Kidney epithelial cell (primary cell): ENCODE data around the gene SKAP1. TPM values are rescaled to one million over a fixed set of nuclear protein-coding genes. Genes with fewer than 3 reads are reported as not detected.

Experiments
- DNase-seq: peaks from one replicate; pipeline ENCODE4 v3.0.0-alpha.2; 2010; ENCODE audit warnings: low read depth
- H3K27me3 ChIP-seq: 2 replicates; pipeline ENCODE4 v1.6.0; 2011; ENCODE audit warnings: low read length; ENCODE audit not compliant: control insufficient read depth, insufficient read depth
- H3K36me3 ChIP-seq: 2 replicates; pipeline ENCODE4 v1.5.1; 2011; ENCODE audit warnings: low read length; ENCODE audit not compliant: control insufficient read depth, insufficient read depth
- H3K4me3 ChIP-seq: 2 replicates; pipeline ENCODE4 v1.5.1; 2011; ENCODE audit warnings: low read depth, mild to moderate bottlenecking, control low read depth, low read length
- total RNA-seq: library from RNA; depleted of rRNA; stranded (reverse); fragments of >200 nt; gene quantifications from 2 replicates; pipeline ENCODE4 v1.2.3, GENCODE V29; 2015
- TF ChIP-seq, protein P1 (sequence below): IDR thresholded peaks from 2 replicates; pipeline ENCODE4 v1.5.1; 2011; ENCODE audit warnings: mild to moderate bottlenecking, moderate library complexity, low read length, control low read depth, inconsistent platforms; ENCODE audit not compliant: insufficient read depth, poor library complexity, severe bottlenecking

Gene SKAP1
- total RNA-seq, 1 donor from 2014 or later = 5.6 TPM

DNA sequence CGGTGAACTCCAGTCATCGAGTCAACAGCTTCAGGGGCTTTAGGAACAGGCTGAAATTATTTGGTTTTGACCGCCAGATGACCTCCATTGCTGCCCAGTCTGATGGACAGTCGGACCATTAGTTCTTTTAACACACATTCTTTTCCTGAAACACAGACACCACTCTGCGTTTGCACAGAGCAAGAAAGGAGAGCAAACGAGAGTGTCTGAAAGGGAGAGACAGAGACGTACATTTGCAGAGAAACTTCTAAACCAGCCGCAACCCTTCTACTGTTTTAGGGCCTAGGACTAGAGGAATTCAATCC, 166.3 kb downstream of the SKAP1 start:
- no peak for DNase-seq
- H3K36me3 ChIP-seq = no peaks in the 10 kb centered on the region
- H3K4me3 ChIP-seq = no peak overlapping the region
- H3K27me3 ChIP-seq = no peaks in the 10 kb centered on the region
- TF ChIP-seq, protein P1, sequence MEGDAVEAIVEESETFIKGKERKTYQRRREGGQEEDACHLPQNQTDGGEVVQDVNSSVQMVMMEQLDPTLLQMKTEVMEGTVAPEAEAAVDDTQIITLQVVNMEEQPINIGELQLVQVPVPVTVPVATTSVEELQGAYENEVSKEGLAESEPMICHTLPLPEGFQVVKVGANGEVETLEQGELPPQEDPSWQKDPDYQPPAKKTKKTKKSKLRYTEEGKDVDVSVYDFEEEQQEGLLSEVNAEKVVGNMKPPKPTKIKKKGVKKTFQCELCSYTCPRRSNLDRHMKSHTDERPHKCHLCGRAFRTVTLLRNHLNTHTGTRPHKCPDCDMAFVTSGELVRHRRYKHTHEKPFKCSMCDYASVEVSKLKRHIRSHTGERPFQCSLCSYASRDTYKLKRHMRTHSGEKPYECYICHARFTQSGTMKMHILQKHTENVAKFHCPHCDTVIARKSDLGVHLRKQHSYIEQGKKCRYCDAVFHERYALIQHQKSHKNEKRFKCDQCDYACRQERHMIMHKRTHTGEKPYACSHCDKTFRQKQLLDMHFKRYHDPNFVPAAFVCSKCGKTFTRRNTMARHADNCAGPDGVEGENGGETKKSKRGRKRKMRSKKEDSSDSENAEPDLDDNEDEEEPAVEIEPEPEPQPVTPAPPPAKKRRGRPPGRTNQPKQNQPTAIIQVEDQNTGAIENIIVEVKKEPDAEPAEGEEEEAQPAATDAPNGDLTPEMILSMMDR = no peak

DNA sequence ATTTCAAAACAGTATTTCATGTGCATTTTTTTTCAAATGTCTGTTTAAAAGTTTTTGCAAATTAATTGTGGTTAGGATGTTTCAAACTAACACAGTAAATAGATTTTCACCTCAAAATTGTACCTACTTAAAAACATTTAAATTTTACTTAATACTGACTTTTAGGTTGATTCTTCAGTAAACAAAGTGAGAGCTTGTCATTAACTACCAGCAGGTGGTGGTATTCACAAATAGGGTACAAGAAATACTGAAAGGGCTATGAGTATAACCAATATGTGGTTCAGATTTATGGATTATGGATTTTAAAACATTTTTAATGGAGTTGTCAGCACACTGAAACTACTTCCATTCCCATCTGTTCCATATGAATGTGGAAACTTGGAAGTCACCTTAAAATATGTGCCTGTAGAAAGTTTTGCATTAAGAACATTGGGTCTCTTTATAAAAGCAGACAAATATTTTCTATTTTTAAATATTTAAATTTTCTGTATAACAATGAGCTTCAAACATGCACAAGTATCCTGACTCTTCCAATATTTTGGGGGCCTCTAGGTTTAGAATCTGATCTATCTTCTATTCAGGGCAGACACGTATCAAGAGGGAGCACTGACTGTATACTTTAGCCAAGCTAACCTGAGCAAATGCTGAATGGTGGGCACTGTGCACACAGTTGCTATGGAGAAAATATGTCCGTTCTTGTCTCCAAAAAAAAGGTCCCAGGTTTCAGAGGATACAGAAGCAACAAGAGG, 166.9 kb downstream of the SKAP1 start:
- H3K4me3 ChIP-seq = no peak overlapping the region
- H3K27me3 ChIP-seq = no peaks in the 10 kb centered on the region
- H3K36me3 ChIP-seq = no peaks in the 10 kb centered on the region
- DNase-seq = no peak
- TF ChIP-seq, protein P1 = peak; percentile 55

DNA sequence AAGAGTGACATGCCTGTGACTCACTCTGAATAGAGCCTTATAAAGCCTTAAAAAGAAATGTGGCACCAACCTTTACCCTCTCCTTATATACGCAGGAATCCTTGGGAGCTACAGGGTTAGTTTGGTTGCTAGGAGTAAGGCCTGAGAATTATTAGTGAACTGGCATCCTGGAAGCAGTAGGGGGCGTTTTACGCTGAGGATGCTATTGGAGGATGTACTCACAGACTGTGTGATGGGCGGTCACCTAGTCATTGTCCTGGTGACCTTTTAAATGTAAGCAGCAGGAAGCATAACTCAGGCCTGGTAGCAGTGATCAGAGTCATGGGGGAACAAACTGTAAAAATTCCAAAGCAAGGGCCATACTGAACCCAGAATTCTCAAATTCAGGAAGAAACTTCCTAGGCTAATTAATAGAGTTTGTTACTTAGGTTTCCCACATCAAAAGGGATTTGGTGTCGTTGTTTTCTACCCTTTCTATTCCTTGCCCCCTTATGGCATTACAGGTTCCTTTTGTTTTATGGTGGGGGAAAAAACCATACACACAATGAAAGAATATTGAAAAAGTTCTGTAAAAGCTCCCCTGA, 168.6 kb downstream of the SKAP1 start:
- TF ChIP-seq, protein P1 = peak; percentile 67
- no peak for DNase-seq
- no peaks in the 10 kb centered on the region for H3K36me3 ChIP-seq
- no peak overlapping the region for H3K4me3 ChIP-seq
- H3K27me3 ChIP-seq = no peaks in the 10 kb centered on the region

DNA sequence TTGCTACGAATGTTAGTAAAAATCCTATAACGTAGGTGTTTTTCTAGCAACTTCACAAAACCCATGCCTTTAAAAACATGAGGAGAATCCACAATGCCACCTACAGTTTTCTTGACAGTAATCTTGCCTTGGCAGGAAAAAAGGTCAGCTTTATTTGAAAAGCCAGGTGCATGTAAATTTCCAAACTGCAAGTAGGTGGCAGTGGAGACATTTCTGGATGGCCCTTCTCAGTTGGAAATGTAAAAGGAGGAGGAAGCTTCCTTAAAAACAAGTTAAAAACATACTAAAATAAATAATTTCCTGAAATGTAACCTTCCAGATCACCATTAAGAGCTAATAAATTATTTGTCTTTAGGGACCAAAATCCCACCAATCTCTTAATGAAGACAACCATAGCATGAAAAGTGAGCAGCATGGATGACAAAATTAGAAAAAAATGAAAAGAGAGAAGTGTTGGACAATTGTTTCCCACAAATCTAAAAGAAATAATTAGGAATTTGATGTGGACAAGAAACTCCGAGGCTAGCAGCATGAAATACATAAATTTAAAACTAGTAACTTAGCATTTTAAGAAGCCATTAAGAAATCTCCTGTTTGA, 170.2 kb downstream of the SKAP1 start:
- Histone ChIP-seq H3K27me3 (no peaks in the 10 kb centered on the region), H3K4me3 (no peak overlapping the region), H3K36me3 (no peaks in the 10 kb centered on the region)
- TF ChIP-seq, protein P1 = peak; percentile 75
- no peak for DNase-seq

DNA sequence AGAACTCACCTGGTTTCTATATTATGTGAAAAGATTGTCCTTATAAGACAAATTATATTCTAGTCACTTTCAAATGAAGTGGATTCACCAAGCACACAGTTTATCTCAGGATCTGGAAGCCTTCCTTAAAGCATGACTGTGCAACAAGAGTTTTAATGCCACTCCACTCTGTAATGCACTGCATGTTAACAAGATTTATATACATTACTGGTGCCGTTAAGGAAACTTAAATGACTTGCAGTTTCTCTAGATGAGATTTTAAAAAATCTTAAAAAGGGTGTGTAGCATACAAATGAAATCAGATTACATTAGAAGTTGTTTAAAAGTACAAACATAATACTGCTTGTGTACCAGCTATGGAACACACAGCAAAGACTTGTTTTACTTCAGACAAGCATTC, 171.7 kb downstream of the SKAP1 start:
- DNase-seq = no peak
- Histone ChIP-seq H3K4me3 (no peak overlapping the region), H3K36me3 (no peaks in the 10 kb centered on the region), H3K27me3 (no peaks in the 10 kb centered on the region)
- TF ChIP-seq, protein P1 = no peak
